Keratinocyte (primary cell): Measurements from ENCODE around the gene VWA3A. TPM values are rescaled to one million over a fixed set of nuclear protein-coding genes. Genes with fewer than 3 reads are reported as not detected.

ENCODE experiments used
- DNase-seq: peaks from one replicate; pipeline ENCODE4 v3.0.0-alpha.2; 2011; ENCODE audit warnings: low read depth, missing footprints, low spot score
- FAIRE-seq: peaks from 2 replicates; lab custom pipeline; 2011; peaks lifted over from hg19 to GRCh38; lab: Jason Lieb, UNC
- H2AFZ ChIP-seq: 2 replicates; pipeline ENCODE4 v1.6.0; 2012; ENCODE audit warnings: low read length, control low read depth, inconsistent platforms; ENCODE audit not compliant: control insufficient read depth
- H3K27ac ChIP-seq: 2 replicates; pipeline ENCODE4 v1.5.1; 2011; ENCODE audit warnings: low read length; ENCODE audit not compliant: control insufficient read depth, insufficient read depth
- H3K27me3 ChIP-seq: 3 replicates; pipeline ENCODE4 v1.6.0; 2011; ENCODE audit warnings: low read length; ENCODE audit not compliant: control insufficient read depth, insufficient read depth; ENCODE audit errors: extremely low read depth
- H3K36me3 ChIP-seq, 2 experiments: 2 replicates in 1 of 2; 3 replicates in 1 of 2; pipeline ENCODE4 v1.5.1; 2011; ENCODE audit warnings: low read length in 2 of 2, mild to moderate bottlenecking in 1 of 2; ENCODE audit not compliant: control insufficient read depth in 2 of 2, insufficient read depth in 2 of 2; ENCODE audit errors: extremely low read depth in 1 of 2
- H3K4me1 ChIP-seq: 3 replicates; pipeline ENCODE4 v1.5.1; 2011; ENCODE audit warnings: low read length; ENCODE audit not compliant: control insufficient read depth, insufficient read depth; ENCODE audit errors: extremely low read depth
- H3K4me2 ChIP-seq: 3 replicates; pipeline ENCODE4 v1.6.0; 2011; ENCODE audit warnings: low read depth, low read length; ENCODE audit not compliant: control insufficient read depth, insufficient read depth; ENCODE audit errors: extremely low read depth
- H3K4me3 ChIP-seq, 3 experiments: fragments of 200-600 bp in 1 of 3; sonication (generic) in 1 of 3; 2 replicates in 2 of 3; 3 replicates in 1 of 3; pipeline ENCODE4 v1.5.1; 2011 to 2016; ENCODE audit warnings: low read length in 3 of 3, mild to moderate bottlenecking in 3 of 3, control low read depth in 2 of 3, inconsistent platforms in 1 of 3, low read depth in 1 of 3, mixed read lengths in 1 of 3, mixed run types in 1 of 3, moderate library complexity in 1 of 3; ENCODE audit not compliant: control insufficient read depth in 2 of 3, insufficient read depth in 2 of 3; ENCODE audit errors: extremely low read depth in 1 of 3
- H3K79me2 ChIP-seq: 2 replicates; pipeline ENCODE4 v1.6.0; 2012; ENCODE audit warnings: low read length; ENCODE audit not compliant: control insufficient read depth, insufficient read depth
- H3K9ac ChIP-seq: 3 replicates; pipeline ENCODE4 v1.6.0; 2011; ENCODE audit warnings: low read length; ENCODE audit not compliant: control insufficient read depth, insufficient read depth; ENCODE audit errors: extremely low read depth
- H3K9me1 ChIP-seq: 3 replicates; pipeline ENCODE4 v1.6.0; 2011; ENCODE audit warnings: low read length; ENCODE audit not compliant: control insufficient read depth, insufficient read depth; ENCODE audit errors: extremely low read depth
- H3K9me3 ChIP-seq: 2 replicates; pipeline ENCODE4 v1.5.1; 2012; ENCODE audit warnings: low read depth, low read length; ENCODE audit not compliant: control insufficient read depth
- H4K20me1 ChIP-seq: 3 replicates; pipeline ENCODE4 v1.6.0; 2011; ENCODE audit warnings: low read length; ENCODE audit not compliant: control insufficient read depth, insufficient read depth; ENCODE audit errors: extremely low read depth
- EZH2 ChIP-seq: IDR thresholded peaks from one replicate; pipeline ENCODE4 v1.6.1; 2012; ENCODE audit warnings: inconsistent platforms, mild to moderate bottlenecking, low read length, moderate library complexity
- dilution Hi-C: fragments of 300-500 bp; cut with MboI; formaldehyde crosslinking; loops from one replicate; pipeline ENCODE4 v1.7.0; 2020; ENCODE audit warnings: low sequenced_read_pairs; ENCODE audit not compliant: extremely low pct_ligation_motif_present
- polyA plus RNA-seq, 5 experiments: library from polyadenylated mRNA; depleted of rRNA in 3 of 5; stranded (reverse) in 3 of 5; stranded (forward) in 1 of 5; unstranded in 1 of 5; fragments of >200 nt; gene quantifications; 1 replicate in 1 of 5; 2 replicates in 3 of 5; 3 replicates in 1 of 5; pipeline versions ENCODE4 v1.2.1 to v1.2.3, GENCODE V29; 2011 to 2012; ENCODE audit warnings: missing spikeins in 2 of 5, low read depth in 1 of 5, low replicate concordance in 1 of 5
- TF ChIP-seq, protein P1 (sequence below), 3 experiments: IDR thresholded peaks in 1 of 3; conservative IDR thresholded peaks in 1 of 3; optimal IDR thresholded peaks in 1 of 3; 2 replicates in 2 of 3; 3 replicates in 1 of 3; pipeline versions ENCODE3 to v1.5.1; 2011; ENCODE audit warnings: low read length in 3 of 3, mild to moderate bottlenecking in 3 of 3, moderate library complexity in 2 of 3, control low read depth in 1 of 3, inconsistent platforms in 1 of 3; ENCODE audit not compliant: insufficient read depth in 2 of 3; ENCODE audit errors: extremely low read depth in 1 of 3

The VWA3A gene
- polyA plus RNA-seq, 1 donor (not counting 4 experiments of a cell fraction or from before 2014, with no cell fraction given) = 0.05 TPM

- H2AFZ ChIP-seq = no peak overlapping the region
- H3K9me1 ChIP-seq = no peaks in the 10 kb centered on the region
- peak overlapping the region; percentile 70 for H3K4me2 ChIP-seq
- peak overlapping the region; percentile 81 for H3K9ac ChIP-seq
- no peak overlapping the region for H3K27ac ChIP-seq
- H3K79me2 ChIP-seq = no peaks in the 10 kb centered on the region
- H3K9me3 ChIP-seq = no peaks in the 10 kb centered on the region
- FAIRE-seq (peak; percentile 69), DNase-seq (no peak)
- H3K27me3 ChIP-seq = no peaks in the 10 kb centered on the region
- H3K4me3 ChIP-seq = no peak overlapping the region
- dilution Hi-C loops = no loop called here
- H3K4me1 ChIP-seq = peaks cover 34% of the 10 kb centered on the region
- no peaks in the 10 kb centered on the region for H3K36me3 ChIP-seq
- H4K20me1 ChIP-seq = no peaks in the 10 kb centered on the region
- TF ChIP-seq, protein P1, sequence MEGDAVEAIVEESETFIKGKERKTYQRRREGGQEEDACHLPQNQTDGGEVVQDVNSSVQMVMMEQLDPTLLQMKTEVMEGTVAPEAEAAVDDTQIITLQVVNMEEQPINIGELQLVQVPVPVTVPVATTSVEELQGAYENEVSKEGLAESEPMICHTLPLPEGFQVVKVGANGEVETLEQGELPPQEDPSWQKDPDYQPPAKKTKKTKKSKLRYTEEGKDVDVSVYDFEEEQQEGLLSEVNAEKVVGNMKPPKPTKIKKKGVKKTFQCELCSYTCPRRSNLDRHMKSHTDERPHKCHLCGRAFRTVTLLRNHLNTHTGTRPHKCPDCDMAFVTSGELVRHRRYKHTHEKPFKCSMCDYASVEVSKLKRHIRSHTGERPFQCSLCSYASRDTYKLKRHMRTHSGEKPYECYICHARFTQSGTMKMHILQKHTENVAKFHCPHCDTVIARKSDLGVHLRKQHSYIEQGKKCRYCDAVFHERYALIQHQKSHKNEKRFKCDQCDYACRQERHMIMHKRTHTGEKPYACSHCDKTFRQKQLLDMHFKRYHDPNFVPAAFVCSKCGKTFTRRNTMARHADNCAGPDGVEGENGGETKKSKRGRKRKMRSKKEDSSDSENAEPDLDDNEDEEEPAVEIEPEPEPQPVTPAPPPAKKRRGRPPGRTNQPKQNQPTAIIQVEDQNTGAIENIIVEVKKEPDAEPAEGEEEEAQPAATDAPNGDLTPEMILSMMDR (optimal IDR thresholded peaks at IDR 0.05 in 1 of 3, IDR thresholded peaks at IDR 0.05 in 1 of 3, conservative IDR thresholded peaks at IDR 0.05 in 1 of 3; ENCODE audit: extremely low read depth in 1 of 3, insufficient read depth in 2 of 3, low read length in 3 of 3) = peak; percentile 73 to 94 (median 89)
- TF ChIP-seq EZH2 = no peak
Observed at GRCh38 chr16:22188595-22189442, 96.5 kb downstream of the VWA3A start.

DNA sequence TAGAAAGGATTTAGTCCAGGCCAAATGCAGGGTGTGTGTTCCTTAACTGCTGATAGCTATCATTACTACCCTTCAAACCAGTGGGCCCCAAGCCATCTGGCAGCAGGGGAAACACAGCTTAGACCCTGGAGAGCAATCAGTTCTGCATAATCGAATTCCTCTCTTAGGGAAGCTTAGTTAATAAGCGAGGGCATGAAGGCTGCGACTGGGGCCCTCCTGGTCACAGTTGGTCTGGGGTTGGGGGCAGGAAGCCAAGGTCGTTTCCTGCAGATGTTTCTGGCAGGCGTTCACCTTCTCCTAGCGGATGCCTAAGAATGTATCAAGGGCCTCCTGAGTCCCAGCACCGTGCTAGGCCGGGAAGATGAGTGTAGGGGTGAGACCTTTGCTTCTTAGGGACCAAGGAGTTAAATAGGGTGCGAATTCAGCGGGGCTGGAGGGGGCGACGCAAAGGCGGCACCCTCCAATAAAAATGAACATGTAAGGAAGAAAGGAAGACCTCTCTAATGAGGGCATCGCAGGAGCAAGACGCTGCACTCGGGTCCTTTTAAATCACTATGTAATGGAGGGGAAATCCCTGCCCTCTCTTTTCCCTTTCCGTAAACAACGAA lies 97.2 kb downstream of the VWA3A start:
- DNase-seq (no peak), FAIRE-seq (no peak)
- H3K36me3 ChIP-seq = no peaks in the 10 kb centered on the region
- H3K4me2 ChIP-seq = peak overlapping the region; percentile 70
- no peak for TF ChIP-seq EZH2
- H3K27me3 ChIP-seq = no peaks in the 10 kb centered on the region
- H3K9me3 ChIP-seq = no peaks in the 10 kb centered on the region
- no peaks in the 10 kb centered on the region for H3K9me1 ChIP-seq
- H4K20me1 ChIP-seq = no peaks in the 10 kb centered on the region
- peak overlapping the region; percentile 87 for H2AFZ ChIP-seq
- H3K4me3 ChIP-seq = peak overlapping the region; percentile 61 to 81 (median 67)
- no peaks in the 10 kb centered on the region for H3K79me2 ChIP-seq
- H3K27ac ChIP-seq = peak overlapping the region; percentile 51
- H3K4me1 ChIP-seq = peaks cover 34% of the 10 kb centered on the region
- peak overlapping the region; percentile 81 for H3K9ac ChIP-seq
- dilution Hi-C loops = no loop called here
